Ramos (cell line): ENCODE measurements around the gene CLN6.
"Not testable (repeated sequence)": the region's sequence is repeated elsewhere in the genome, so short reads cannot be mapped to it uniquely, and the experiment has no call there.

ENCODE experiments used
- in situ Hi-C: fragments of 300-500 bp; cut with MboI; formaldehyde crosslinking; loops from one replicate; pipeline ENCODE4 v1.14.3; 2022; ENCODE audit warnings: low sequenced_read_pairs; ENCODE audit not compliant: unreplicated experiment

CLN6 gene

DNA sequence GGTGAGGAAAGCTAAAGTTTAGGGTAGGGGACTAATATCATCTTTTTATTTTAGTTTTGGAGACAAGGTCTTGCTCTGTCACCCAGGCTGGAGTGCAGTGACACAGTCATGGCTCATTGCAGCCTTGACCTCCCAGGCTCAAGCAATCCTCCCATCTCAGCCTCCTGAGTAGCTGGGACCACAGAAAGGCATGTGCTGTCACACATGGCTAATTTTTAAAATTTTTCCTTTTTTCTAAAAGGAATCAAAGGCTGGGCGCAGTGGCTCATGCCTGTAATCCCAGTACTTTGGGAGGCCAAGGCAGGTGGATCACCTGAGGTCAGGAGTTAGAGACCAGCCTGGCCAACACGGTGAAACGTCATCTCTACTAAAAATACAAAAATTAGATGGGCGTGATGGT lies 4.1 kb downstream of the CLN6 start:
- in situ Hi-C loops, result loop anchor here (10.0 kb wide), 1 partner anchor 371 kb away; no protein-coding TSS in a partner anchor

DNA sequence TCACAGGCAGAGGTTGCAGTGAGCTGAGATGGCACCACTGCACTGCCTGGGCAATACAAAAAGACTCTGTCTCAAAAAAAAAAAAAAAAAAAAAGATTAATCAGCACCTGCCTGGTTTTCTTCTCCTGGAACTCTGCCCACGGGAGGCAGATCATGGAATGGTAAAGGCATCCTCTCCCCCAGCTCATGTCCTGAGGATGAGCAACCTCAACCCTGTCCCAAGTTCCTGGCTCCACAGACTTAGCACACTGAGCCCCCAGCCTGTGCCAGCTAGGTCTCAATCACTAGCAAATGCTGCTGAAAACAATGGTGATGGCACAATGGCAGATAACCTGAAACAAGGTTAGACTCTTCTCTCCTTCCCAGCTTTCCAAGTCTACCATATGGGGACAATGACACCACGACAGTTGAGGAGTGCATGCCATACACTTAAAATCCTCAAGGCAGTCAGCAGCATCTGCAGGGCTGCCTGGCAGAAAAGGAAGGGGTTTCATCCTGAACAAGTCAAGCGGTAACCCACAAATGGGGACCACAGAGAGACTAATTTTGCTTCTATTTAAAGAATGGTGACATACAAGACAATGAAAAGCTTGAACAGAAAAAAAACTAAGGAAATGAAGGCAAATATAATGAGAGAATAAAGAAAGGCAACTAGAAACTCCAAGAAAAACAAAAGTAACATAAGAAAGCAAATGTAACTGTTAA lies 4.8 kb downstream of the CLN6 start:
- in situ Hi-C loops, result loop anchor here (10.0 kb wide), 1 partner anchor 370 kb away; no protein-coding TSS in a partner anchor

DNA sequence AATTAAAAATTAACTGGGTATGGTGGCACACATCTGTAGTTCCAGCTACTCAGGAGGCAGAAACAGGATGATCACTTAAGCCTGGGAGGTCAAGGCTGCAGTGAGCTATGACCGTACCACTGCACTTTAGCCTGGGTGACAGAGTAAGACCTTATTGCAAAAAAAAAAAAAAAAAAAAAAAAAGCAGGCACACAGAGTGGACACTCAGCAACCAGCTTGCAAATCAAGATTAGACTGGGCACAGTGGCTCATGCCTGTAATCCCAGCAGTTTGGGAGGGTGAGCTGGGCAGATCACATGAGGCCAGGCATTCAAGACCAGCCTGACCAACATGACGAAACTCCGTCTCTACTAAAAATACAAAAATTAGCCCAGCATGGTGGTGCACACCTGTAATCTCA lies 5.4 kb downstream of the CLN6 start:
- in situ Hi-C loops, result loop anchor here (10.0 kb wide), 1 partner anchor 369 kb away; no protein-coding TSS in a partner anchor

DNA sequence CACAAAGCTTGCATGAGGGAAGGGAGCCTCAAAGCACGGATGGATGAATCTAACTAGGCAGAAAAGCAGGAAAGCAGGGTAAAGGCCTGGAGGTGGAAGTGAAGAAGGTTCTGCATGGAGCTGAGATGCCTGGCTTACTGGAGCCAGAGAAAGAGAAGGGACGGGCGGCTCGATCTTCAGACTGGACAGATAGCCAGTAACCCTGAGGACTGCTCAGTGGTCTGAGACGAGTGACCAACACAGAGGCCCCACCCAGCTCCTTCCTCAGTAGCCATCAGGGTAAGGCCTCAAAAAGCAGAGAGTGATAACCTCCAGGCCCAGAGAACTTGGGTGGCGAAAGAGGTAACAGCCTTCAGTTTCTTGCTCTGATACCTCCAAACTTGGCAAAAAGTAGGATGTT lies 6.4 kb downstream of the CLN6 start:
- in situ Hi-C loops, result loop anchor here (10.0 kb wide), 1 partner anchor 368 kb away; no protein-coding TSS in a partner anchor

DNA sequence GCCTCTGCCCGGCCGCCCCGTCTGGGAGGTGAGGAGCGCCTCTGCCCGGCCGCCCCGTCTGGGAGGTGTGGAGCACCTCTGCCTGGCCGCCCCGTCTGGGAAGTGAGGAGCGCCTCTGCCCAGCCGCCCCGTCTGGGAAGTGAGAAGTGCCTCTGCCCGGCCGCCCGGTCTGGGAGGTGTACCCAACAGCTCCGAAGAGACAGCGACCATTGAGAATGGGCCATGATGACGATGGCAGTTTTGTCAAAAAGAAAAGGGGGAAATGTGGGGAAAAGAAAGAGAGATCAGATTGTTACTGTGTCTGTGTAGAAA lies 7.1 kb downstream of the CLN6 start:
- in situ Hi-C loops, result loop anchor here (10.0 kb wide), 1 partner anchor 368 kb away; no protein-coding TSS in a partner anchor

DNA sequence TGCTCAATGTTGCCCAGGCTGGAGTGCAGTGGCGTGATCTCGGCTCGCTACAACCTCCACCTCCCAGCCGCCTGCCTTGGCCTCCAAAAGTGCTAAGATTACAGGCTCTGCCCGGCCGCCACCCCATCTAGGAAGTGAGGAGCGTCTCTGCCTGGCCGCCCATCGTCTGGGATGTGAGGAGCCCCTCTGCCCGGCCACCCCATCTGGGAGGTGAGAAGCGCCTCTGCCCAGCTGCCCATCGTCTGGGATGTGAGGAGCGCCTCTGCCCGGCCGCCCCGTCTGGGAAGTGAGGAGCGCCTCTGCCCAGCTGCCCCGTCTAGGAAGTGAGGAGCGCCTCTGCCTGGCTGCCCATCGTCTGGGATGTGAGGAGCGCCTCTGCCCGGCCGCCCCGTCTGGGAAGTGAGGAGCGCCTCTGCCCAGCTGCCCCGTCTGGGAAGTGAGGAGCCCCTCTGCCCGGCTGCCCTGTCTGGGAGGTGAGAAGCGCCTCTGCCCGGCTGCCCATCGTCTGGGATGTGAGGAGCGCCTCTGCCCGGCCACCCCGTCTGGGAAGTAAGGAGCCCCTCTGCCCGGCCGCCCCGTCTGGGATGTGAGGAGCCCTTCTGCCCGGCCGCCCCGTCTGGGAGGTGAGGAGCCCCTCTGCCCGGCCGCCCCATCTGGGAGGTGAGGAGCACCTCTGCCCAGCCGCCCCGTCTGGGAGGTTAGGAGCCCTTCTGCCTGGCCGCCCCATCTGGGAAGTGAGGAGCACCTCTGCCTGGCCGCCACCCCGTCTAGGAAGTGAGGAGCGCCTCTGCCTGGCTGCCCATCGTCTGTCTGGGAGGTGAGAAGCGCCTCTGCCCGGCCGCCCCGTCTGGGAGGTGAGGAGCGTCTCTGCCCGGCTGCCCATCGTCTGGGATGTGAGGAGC lies 7.7 kb downstream of the CLN6 start:
- in situ Hi-C loops, result loop anchor here (10.0 kb wide), 1 partner anchor 367 kb away; no protein-coding TSS in a partner anchor

DNA sequence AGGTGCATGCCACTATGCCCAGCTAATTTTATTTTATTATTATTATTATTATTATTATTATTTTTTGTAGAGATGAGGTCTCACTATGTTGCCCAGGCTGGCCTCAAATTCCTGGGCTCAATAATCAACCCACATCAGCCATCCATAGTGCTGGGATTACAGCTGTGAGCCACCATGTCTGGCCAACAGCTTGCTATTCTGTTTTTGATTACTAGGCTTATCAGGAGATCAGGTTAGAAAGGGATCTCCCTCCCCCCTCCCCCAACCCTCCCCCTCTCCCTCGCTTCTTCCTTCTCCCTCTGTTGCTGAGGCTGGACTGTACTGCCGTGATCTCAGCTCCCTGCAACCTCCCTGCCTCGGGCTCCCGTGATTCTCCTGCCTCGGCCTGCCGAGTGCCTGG lies 8.6 kb downstream of the CLN6 start:
- in situ Hi-C loops, result loop anchor here (10.0 kb wide), 1 partner anchor 366 kb away; no protein-coding TSS in a partner anchor

DNA sequence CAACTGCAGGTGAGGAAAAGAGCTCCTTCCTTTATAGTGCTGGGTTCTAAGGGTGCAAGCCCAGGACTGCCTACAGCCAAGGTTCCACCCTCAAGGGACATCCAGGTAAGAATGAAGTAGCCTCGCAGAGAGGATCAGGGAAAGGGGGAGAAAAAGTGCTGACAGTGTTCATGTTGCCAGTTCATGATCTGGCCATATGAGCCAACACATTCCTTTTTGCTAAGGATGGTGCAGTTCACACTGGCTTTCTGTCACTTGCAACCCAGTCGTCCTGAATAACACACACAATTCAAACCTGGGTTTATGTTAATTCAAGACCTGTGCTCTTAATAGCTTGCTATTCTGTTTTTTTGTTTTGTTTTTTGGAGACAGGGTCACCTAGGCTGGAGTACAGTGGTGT lies 9.0 kb downstream of the CLN6 start:
- in situ Hi-C loops, result loop anchor here (10.0 kb wide), 1 partner anchor 366 kb away; no protein-coding TSS in a partner anchor

DNA sequence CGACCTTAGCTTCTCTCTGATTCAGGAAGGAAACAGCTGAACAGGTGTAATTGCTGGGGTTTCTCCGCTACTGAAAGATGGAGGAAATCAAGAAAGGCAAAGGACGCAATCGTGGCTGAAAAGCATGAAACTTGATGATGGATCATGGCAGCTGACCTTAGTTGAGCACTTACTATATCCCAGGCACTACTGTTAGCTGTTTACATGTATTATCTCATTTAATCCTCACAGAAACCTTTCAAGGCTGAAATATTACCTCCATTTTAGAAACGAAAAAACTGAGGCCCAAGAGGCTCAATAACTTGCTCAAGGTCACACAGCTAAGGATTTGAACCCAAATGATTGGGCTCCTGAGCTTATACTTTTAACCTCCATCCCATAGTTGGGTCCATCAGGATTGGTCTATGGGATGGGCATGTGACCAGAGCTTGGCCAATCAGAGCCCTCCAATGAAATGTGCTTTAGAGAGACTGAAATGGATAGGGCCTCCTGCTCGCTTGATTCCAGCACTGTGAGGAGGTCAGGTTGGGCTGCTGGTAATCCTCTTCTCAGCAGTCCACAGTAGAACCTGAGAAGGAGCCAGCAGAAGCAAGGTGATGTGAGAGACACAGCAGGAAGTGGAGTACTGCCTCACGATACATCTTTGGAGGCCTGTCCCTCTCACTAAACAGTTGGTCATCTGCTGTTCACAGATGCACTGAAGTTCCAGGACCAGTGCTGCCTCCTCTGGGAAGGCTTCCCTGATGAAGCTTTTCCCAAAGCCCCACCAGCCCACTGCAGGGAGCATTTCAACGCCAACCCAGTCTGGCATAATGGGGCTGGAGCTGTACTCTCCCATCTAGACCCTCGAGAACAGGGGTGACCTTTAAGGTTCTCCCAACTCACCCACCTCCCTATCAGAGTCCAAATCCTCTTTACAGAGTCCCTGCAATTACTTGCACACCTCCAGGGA lies 10.4 kb downstream of the CLN6 start:
- in situ Hi-C loops, result no loop called here

DNA sequence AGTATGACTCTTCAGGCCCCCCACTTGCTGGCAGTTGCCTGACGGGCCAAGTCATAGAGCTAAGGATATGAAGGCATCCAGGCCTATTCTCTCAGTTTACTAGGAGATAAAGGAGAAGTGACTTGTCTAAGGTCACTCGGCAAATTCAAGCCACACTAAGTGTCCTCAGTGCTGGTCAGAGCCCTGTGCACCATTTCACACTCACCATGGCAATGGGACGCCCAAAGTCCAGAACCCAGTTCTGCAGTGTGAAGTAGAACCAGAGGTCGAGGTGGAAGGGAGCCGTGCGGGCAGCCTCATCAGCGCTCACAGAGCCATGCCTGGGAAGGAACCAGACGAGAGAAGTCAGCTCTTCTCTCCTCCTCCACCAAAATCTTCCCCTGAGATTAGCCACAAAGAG lies 11.2 kb downstream of the CLN6 start:
- in situ Hi-C loops, result no loop called here

DNA sequence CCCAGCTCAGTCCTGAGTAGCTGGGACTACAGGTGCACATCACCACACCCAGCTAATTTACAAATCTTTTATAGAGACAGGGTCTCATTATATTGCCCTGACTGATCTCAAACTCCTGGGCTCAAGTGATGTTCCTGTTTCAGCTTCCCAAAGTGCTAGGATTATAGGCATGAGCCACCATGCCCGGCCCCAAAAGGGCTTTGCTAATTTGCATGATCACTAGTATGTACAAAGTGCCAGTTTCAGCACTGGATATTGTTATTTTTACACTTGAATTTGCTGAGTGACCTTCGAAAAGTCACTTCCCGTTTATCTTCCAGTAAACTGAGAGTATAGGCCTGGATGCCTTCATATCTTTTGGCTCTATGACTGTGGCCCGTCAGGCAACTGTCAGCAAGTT lies 12.2 kb downstream of the CLN6 start:
- in situ Hi-C loops, result no loop called here

DNA sequence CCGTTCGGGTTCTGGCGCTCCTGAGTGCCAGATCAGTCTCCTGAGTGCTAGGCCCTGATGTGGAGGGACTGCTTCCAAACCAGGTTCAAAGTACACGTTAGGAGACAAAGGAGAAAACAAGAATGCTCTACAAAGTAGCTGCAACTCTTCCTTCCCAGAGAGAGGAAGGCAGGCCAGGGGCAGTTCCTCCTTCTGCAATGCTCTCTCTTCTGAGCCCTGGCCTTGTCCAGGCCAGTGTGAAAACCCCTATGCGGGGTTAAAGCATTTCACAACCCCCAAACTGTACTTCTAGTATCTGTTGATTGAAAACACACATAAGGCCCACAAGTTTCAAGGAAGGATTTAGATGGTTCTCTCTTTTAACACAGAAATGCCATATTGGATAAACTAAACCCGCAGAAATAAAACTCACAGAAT lies 14.7 kb downstream of the CLN6 start:
- in situ Hi-C loops, result no loop called here

DNA sequence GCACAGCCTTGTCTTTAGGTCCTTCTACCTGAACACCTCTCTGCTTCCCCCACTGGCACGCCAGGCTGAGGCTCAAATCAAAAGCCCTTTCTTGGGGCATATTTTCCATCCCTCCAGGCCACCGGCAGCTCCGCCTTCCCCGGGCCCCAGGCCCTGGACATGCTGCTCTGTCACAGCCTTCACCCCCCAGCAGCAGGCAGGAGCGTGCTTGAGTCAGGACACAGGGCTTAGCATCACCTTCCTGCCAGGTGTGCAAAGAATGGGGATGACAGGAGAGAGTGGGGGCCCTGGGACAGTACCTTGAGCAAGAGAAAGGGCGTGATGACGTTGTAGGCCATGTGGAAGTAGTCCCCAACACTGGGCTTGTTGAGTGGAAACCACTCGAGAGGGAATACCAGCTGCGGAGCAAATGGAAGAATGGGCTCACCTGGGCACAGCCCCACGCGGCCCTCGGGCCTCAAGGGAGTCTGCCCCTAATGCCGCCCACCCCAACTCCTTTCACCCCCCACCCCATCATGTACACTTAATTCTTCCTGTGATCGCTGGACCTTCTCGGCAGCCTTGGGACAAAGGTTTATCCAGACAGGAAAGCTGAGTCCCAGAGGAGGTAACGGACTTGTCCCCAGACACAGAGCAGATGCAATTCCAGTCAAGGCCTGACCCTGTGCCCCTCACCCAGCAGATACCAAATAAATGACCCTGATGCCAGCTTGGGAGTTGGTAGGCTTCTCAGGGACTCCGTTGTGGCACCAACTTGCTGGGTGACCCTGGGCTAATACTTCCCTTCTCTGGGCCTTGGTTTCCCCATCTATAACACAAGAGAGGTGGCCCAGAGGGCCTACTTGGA lies 15.3 kb downstream of the CLN6 start:
- in situ Hi-C loops, result no loop called here

DNA sequence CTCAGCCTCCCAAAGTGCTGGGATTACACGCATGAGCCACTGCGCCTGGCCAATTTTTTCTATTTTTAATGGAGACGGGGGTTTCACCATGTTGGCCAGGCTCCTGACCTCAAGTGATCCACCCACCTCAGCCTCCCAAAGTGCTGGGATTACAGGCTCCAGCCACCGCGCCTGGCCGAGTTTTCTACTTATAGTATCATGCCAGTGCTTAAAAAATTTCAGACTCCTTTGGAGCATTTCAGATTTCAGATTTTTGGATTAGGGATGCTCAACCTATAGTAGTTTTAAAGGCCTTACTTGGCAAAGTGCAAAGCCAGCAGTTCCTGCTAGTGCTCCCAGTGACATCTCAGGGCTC lies 16.1 kb downstream of the CLN6 start:
- in situ Hi-C loops, result not testable (repeated sequence)

DNA sequence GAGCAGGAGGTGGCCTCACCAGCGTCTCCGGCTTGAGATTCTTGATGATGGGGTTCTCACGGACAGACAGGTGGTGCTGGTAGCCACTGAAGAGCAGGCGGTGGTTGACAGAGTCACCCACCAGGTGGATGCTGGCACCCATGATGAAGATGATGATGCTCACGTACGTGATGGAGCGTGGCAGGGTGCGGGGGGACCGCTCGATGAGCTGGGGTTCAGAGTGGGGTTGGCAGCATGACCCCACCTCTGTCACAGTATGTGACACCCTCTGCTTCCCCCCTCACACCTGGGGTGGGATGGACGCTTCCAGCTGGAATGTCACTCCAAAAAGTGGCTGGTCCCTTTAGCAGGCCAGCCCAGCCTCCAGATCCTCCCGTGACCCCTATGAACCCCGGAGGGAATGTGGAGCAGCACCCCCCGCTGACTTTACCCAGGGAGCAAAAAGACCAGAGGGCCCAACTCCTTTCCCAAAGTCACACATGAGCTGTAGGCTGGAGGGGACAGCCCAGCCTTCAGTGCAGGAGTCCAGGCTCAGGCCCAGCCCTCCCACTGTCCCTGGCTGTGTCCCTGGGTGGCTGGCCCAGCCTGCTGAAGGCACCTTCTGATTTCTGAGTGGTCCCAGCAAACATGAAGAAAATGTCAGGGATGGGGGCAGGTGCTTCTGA lies 17.7 kb downstream of the CLN6 start:
- in situ Hi-C loops, result no loop called here

DNA sequence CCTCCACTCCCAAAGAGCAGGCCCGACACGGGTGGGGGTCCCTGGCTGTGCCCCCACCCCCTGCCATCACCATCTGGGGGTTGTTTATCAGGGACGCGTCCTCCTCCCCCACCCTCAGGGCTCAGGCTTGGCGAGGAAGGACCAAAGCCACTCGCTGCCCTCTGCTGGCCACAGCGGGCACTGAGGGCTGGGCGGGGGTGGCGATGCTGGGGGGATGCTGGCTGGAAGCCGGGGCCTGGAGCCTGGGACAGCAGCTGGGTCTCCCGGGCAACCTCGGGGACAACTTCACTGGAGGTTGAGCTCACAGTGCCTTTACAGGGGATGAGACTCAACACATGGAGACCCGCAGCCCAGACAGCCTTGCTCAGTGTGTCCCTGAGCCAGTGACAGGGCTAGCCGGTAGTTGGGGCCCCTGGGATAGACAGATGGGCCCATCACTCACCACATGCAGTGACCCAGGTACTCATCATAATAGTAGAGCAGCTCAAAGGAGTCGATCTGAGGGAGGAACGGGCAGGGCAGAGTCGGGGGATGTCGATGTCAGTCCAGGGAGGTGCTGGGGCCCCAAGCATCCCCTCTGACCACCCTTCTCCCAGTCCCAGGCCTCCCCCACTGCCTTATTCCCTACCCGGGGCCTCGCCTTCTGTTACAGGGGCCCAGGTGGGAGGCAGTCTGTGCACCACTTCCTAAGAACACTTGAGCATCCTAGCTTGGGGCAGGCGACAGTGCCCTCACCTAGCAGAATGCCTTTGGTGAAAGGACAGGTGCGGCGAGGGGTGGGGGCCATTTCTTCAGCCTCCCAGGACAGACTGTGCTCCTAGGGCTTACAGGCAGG lies 18.5 kb downstream of the CLN6 start:
- in situ Hi-C loops, result no loop called here

DNA sequence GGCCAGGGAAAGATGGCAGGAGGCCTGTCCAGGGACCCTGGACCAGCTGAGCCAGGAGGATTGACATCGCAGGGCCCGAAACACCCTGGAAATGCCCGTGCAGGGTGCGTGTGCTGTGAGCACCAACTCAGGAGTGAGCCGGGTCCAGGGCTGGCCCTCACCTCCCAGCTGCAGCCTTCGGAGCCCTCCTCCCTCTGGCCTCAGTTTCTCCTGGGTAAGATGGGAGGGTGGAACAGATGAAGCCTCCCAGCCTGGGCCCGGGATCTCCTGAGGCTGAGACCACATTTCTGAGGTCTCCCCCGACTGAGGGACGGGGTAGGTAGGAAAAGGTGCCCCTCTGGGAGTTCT lies 19.1 kb downstream of the CLN6 start:
- in situ Hi-C loops, result no loop called here
